NCI-H2171 treated with DMSO at 0.1 percent for 48 hours (cell line): Measurements from ENCODE around the gene PLEKHA6.
"Not testable (repeated sequence)": the region's sequence is repeated elsewhere in the genome, so short reads cannot be mapped to it uniquely, and the experiment has no call there.

Source experiments
- DNase-seq: peaks from one replicate; lab custom pipeline; 2025; lab: John Stamatoyannopoulos, UW

PLEKHA6 gene

DNA sequence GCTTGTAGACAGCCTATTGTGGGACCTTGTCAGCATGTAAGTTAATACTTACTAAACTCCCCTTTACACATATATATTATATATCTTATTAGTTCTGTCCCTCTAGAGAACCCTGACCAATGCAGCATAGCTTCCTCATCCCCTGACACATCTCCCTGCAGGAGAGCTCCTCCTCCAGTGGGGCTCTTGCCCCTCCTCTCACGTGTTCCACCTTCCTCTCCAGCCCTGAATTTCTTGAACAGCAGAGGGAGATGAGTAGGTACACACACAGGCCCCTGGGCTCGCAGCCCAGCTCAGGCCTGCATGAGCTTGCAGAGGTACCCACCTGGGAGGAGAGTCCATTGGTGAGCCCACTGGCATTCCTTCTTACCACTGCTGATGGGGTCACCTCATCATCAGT, 118.7 kb downstream of the PLEKHA6 start:
- no peak for DNase-seq

DNA sequence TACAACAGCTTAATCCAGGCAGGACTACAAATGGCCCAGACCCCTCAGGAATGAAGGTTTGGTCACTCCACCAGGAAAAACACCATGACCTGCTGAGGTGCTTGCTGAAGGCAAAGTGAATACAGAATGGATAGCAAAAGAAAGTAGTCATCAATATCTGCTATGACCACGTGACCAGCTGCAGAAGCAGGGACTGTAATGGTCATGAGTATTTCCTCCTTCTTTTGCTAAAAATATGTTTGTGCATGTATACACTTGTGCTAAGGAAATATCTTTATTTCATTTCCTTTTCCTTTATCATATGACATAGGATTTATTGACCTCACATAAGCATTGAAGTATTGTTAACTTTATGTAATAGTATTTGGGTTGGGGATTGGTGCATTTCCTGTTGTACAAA, 119.5 kb downstream of the PLEKHA6 start:
- no peak for DNase-seq

DNA sequence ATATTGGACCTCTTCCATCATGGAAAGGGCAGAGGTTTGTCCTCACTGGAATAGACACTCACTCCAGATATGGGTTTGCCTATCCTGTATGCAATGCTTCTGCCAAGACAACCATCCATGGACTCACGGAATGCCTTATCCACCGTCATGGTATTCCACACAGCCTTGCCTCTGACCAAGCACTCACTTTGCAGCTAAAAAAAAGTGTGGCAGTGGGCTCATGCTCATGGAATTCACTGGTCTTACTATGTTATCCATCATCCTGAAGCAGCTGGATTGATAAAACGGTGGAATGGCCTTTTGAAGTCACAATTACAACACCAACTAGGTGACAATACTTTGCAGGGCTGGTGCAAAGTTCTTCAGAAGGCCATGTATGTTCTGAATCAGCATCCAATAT, 120.3 kb downstream of the PLEKHA6 start:
- DNase-seq, result not testable (repeated sequence)

DNA sequence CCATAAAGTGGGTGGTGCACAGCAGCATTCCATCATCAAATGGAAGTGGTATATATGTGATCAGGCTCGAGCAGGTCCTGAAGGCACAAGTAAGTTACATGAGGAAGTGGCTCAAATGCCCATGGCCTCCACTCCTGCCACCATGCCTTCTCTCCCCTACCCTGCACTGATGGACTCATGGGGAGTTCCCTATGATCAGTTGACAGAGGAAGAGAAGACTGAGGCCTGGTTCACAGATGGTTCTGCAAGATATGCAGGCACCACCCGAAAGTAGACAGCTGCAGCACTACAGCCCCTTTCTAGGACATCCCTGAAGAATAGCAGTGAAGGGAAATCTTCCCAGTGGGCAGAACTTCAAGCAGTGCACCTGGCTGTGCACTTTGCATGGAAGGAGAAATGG, 121.2 kb downstream of the PLEKHA6 start:
- DNase-seq, result not testable (repeated sequence)

DNA sequence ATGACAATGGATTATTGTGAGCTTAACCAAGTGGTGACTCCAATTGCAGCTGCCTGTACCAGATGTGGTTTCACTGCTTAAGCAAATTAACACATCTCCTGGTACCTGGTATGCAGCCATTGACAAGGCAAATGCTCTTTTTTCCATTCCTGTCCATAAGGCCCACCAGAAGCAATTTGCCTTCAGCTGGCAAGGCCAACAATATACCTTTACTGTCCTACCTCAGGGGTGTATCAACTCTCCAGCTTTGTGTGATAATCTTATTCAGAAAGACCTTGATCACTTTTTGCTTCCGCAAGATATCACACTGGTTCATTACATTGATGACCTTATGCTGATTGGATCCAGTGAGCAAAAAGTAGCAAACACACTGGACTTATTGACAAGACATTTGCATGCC, 122.2 kb downstream of the PLEKHA6 start:
- not testable (repeated sequence) for DNase-seq

DNA sequence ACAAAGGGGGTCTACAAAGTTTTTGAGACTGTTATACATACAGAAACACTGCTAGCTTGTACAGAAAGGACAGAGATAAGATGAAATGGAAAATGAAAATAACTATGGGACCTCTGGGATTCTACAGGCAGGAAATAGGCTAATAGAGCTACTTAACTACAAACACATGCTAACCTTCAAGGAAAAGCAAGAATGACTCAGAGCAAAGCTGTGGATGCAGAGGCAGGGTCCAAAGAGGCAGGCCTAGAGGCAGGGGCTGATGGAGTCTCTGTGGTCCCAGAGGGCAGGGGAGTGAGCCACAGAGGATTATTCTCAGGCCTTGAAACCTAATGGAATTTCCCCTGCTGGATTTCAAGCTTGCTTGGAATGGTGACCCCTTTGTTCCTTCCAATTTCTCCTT, 127.2 kb downstream of the PLEKHA6 start:
- DNase-seq, result no peak

DNA sequence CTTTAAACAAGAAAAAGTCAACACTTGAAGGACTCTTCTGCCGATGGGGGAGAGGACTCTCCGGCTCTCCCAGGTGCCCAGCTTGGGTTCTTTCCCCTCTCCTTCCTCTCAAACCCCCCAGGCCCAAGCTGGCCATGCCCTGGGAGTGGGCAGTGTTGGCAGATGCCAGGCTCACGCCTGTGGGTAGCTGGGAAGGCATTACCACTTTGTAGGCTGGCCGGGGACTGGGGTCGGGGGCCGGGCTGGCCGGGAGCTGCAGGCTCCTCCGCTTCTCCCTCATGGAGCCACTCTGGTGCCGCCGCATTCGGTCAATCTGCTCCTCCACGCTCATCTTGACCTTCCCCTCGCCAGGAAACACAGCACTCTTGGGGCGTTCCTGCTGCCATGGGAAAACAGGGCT, 129.5 kb downstream of the PLEKHA6 start:
- DNase-seq, result no peak

DNA sequence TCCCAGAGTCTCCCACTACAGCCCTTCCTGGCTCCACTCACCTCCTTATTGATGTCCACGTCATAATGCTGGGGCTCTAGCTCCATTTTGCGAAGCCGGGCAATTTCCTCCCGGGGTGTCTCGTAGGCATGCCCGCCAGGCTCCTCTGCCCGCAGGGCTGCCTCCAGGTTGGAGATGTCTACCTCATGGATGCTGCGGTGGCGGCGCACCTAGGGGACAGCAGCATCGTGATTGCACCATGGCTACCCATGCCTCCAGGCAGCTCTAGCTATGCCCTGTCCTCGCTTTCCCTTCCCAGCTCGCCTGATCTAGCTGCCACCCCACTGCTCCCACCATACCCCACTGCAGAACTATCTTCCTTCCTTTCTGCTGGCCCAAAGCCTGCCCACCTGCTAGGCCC, 130.8 kb downstream of the PLEKHA6 start:
- DNase-seq, result no peak

DNA sequence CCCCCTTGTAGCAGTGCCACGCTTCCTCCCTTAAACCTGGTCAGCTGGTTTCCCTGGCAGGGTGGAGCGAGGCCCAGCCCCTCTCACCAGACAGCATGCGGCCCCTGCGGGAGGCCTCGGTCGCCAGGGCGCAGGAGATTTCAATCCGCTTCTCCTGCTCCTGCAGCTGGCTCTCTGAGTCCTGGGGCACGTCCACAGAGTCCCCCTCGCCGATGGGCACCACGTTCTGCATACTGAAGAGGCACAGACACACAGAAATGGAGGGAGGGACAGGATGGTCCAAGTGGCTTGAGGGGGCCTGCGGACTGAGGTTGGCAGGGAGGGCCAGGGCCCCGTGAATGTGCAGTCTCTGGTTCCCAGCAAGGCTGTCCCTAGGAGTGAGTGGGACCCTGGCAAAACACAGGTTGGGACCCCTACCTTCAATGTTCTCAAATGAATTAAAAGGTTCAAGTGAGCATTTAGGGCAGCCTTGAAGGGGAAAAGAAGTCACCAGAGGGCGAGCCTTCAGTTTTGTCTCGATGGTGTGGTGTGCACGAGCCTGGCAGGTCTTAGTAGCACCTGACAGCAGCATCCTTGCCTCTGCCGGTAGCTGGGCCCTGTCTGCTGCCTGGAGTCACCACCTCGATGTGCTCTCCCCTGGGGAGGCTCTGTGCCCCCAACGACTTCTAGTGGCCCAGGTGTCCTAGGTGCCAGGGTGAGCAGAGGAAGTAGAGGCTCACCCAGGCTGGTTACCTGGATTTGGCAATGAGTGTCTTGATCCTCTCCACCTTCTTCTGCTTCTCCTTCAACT, 131.5 kb downstream of the PLEKHA6 start:
- no peak for DNase-seq

DNA sequence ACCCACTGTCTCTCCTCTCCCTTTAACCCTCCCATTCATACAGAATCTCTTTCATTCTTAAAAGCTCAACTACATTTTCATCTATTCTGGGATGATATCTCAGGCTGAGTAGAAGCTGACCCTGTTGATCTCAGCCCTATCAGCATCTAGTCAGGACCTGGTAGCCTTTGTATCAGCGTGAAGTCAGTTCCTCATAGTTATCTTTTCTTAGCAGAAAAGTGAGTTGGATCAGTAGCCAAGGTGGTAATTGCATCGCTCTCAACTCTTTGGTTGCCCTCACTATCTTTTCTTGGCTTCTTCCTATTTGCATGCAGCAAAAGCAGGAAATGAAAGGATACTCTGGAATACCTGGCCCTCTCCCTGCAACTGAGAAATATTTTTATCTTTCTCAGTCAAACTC, 132.4 kb downstream of the PLEKHA6 start:
- no peak for DNase-seq

DNA sequence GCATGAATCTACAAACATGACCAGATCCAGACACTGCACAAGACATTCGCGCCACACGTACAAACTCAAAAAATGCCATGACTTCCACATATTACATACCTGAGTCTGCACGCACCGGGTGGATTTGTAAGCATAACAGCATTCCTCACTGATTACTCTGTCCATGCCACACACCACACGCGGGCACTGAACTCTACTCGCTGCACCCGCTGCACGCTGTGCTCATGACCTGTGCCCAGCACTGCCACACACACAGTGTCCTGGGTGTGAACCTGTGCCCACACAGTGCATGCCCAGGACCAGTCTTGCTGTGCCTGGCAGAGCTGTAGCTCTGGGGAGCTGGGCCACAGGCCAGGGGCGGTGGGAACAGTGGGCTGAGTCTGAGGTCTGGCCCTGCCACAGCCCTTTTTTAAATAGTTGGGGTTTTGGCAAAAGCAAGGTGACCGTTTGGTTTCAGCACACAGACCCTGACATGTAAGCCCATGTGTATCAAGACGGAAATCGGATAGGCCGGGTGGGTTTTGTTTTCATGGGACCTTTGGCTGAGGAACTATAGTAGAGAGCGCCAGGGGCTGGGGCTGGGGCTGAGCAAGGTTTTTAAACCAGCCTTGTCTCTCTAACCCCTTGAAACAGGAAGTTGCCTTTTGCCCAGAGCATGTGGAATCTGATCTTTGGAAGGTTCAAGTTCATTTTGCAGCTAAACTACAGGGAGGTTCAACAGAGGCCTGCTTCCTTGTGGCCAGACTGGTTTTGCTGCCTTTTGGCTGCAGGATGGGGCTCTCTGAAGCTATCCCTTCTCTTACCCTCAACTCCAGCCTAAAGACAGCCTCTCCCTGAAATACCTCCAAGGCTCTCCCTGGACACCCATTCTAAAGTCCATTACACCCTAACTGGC, 133.6 kb downstream of the PLEKHA6 start:
- DNase-seq, result no peak

DNA sequence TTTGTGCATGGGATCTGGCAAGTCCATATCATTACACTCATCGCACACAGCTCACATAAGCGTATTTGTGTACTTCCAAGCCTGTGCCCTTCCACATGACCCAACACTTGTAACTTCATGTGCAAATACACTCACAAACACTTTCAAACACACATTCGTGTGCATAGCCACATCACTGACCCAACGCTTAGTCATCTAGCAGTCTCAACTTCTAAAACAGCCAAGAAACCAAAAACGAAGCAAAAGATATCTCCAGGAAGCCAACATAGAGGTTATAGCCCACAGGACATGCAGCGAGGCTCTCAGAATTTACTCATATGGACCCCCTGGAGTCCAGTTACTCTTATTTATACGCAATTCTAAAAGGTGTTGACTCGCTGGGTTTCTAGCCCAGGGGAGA, 135.1 kb downstream of the PLEKHA6 start:
- no peak for DNase-seq

DNA sequence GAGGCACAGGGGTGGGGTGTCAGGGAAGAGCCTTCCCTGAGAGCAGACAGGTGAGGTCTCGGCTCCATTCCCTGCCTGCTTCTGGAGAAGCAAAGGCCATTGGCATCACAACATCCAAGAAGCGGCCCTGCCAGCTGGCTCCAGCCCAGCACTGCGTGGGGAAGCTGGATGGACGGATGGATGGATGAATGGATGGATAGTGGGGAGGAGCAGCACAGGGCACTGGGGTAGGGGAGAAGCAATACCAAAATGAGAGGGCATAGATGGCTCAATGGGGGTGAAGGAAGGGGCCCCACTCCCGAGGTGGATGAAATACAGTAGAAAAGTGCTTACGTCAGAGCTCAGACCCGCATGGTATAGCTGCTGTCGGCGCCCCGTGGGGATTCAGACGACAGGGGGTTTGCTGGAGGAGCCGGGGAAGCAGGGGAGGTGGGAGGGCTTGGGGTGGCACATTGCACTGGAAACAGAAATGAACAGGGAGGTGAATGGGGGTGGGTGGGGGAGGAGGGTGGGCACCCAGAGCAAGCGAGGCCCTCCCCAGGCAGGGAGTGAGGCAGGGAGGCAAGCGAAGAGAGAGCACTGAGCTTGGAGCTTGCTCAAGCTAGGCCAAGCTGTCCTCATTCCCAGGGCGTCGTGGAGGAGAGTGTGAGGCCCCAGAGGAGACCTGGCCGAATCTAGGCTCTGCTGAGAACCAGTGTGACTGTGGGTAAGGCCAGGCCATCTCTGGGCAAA, 136.4 kb downstream of the PLEKHA6 start:
- DNase-seq, result no peak

DNA sequence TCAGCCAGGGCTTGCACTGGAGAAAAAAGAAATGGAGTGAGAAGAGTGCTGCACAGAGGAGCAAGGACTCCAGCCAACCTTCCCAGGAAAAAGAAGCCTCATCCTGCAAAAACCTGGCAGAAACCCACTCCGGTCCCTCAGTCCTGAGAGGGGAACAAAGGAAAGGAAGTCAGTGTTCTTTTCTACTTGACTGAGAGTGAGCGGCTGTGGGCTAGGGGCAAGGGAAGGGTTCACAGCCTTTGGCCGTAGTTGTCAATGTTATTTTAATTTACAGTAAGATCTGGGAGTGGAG, 137.0 kb downstream of the PLEKHA6 start:
- no peak for DNase-seq

DNA sequence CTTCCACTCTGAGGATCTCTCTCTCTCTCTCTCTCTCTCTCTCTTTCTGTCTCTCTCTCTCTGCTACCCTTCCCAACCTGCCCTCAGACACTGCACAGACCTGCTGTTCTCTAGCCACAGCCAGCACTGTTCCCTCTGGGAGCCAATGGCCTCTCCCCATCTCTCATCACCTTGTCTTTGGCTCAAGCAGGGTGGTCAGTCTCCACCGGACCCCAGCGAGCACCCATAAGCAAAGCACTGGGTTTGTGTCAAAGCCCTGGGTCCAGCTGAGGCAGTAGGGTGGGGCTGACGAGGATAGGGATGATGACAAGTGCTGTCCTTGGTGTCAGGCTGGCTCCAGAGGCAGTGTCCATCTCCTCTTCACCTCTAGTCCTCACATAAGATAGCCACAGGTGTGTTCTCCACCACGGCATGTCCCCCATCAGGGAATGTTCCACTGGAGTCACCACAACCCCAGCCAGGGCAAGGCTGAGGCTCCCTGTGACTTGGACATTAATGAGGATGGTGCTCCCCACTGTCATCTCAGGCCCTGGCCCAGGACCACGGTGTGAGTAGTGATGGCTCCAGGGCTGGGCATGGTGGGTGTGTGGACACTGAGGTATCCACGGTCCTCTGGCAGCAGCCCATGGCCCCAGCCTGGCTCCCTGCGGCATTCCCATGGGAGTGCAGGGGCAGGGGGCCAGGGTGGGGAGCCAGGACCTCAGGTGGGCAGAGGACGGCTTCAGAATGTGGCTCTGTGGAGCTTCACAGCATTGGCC, 137.5 kb downstream of the PLEKHA6 start:
- no peak for DNase-seq

DNA sequence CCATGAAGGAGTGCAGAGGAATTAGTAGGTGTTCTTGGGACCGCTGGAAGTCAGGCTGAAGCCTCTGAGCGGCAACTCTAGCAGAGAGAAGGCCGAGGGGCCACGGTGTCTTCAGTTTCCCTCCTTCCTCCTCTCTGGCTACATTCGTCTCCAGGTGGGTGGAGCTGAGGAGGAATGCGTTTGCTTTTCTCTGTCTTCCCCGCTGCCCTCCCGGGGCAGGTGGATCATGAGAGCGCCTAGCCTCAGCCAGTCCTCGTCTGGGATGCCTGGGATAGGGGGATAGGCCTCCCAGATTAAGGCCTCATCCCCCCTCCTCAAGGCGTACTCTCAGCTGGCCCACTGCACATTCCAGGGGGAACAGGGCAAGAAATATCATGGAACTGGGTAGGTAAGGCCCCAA, 138.5 kb downstream of the PLEKHA6 start:
- no peak for DNase-seq

DNA sequence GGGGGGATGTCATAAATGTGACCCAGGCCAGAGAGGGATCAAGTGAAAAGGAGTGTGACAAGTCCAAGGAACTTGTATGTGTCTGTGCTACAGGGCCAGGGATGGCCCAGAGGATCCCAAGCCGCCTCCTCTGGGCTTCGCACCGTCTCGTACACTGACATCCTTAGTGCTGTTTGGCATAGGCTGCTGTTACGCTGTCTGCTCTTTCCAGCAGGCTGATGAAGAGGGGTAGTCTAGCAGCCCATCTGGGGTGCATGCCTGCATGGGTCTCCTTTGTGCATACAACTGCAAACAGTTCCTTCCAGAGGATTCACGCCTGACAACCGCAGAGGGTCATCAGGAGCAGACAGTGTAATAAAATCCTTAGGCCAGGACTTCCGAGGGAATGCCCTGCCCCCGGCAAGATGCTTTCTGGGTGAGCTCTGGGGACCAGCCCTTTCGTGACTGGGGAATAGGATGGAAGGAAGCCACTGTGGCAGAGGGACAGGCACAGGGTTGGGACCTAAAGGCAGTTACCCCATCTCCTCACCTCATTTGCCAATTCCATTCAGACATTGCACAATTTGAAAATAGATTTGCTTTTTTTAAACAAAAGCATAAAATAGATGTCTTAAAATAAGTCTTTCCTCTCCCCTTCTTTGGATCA, 139.6 kb downstream of the PLEKHA6 start:
- no peak for DNase-seq

DNA sequence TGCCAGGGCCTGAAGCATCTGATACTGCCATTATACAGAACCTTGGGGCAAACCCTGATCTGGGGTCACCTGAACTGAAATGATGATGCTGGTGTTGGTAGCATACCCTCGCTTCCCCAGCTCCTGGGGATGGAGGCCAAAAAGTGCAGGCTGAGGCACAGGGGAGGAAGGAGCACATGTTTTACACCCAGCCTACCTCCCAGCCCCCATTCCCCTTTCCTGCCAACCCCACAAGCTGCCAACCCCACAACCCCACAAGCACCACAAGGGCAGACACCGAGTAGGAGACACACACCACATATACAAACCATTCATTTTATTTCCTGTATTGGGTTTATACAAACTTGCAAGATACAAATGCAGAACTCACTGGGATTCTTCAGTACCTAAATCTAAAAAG, 141.2 kb downstream of the PLEKHA6 start:
- DNase-seq, result no peak

DNA sequence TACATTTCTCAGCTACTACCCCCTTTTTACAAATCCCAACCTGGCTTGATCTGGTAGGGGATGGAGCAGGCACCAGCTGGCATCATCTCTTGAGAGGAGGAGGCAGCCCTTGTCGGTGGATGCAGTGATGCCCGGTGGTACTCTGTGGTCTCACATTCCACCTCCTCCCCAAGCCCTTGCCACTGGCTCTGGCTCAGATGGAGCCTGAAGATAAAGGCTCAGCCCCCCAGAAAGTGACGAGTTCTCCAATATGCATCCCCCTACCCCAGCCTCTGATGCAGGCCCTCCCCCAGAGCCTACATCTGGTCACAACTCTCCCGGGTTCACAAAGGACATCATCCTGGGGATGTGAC, 142.1 kb downstream of the PLEKHA6 start:
- DNase-seq, result no peak

DNA sequence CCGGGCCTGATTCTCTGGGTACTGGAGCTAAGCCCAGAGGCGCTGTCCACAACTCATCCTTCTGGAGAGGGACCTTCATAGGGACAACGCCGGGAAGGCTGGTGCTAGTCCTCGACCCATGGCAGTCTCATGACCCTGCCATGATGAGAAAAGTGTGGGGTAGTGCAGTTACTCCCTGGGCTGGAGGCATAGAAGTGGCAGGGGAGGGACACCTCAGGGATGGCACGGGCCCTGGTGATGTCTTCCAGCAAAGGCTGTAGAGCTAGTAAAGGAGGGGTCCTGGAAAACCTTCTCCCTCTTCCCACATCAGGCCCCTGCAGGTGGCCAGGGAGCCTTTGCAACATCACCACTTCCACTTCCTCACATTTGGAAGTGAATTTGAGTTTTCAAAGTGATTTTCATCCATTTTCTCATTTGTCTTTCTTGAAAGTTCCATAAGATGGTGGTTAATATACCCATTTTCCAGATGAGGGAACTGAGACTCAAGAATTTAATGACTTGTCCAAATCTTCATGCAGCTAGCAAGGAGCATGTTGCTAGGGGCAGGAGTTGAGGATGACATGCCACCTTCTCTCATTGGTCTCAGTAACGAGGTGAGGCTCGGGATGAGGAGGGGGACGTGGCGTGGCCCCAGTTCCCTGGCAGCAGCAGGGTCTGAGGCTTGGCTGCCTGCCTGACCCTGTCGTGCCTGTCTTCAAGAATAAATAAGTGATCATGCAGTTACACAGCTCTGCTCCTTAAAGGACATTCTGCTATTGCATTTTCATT, 142.7 kb downstream of the PLEKHA6 start:
- no peak for DNase-seq

DNA sequence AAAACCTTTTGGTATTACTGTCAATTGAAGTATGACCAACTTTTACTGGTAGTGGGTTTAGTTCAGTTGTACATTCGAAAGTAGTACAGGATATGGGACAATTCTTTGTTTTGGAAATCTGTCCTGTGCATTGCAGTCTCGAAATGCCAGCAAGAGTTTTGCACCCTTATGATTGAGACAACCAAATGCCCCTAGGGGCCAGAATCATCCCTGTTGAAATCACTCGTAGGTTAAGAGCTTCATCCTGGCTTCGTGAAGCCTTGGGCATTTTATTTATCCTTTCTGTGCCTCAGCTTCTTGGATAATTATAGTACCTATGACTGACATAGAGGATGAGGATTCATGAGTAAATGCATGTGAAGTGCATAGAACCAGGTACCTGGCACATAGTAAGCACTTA, 143.5 kb downstream of the PLEKHA6 start:
- no peak for DNase-seq
